Small intestine (tissue), 7 donors: Measurements from ENCODE around the gene BCL11A. TPM values are rescaled to one million over a fixed set of nuclear protein-coding genes. Genes with fewer than 3 reads are reported as not detected.

Experiments used
- DNase-seq, 2 donors: peaks; one replicate each; pipeline versions ENCODE4 v3.0.0 to v3.0.0-alpha.2; 2013
- FAIRE-seq: peaks from 2 replicates; lab custom pipeline; 2012; peaks lifted over from hg19 to GRCh38; lab: Jason Lieb, UNC
- H3K27ac ChIP-seq, 3 donors: one replicate each; pipeline ENCODE4 v1.5.1; 2013; ENCODE audit warnings: low read length in 2 of 3, mild to moderate bottlenecking in 2 of 3, control low read depth in 1 of 3, inconsistent platforms in 1 of 3, low read depth in 1 of 3, moderate library complexity in 1 of 3
- H3K27me3 ChIP-seq, 3 donors: one replicate each; pipeline ENCODE4 v1.6.1; 2013; ENCODE audit warnings: low read length in 3 of 3, inconsistent platforms in 1 of 3; ENCODE audit not compliant: control insufficient read depth in 3 of 3, insufficient read depth in 3 of 3
- H3K36me3 ChIP-seq, 3 donors: one replicate each; pipeline ENCODE4 v1.6.1; 2013; ENCODE audit warnings: low read length in 3 of 3, inconsistent platforms in 1 of 3, low read depth in 1 of 3, mild to moderate bottlenecking in 1 of 3, moderate library complexity in 1 of 3; ENCODE audit not compliant: control insufficient read depth in 3 of 3, insufficient read depth in 2 of 3
- H3K4me1 ChIP-seq, 3 donors: one replicate each; pipeline ENCODE4 v1.6.1; 2013; ENCODE audit warnings: low read length in 2 of 3, inconsistent platforms in 1 of 3, low read depth in 1 of 3, mild to moderate bottlenecking in 1 of 3, moderate library complexity in 1 of 3; ENCODE audit not compliant: control insufficient read depth in 3 of 3, insufficient read depth in 2 of 3
- H3K4me3 ChIP-seq, 3 donors: one replicate each; pipeline ENCODE4 v1.5.1; 2013; ENCODE audit warnings: low read length in 3 of 3, control low read depth in 1 of 3, inconsistent platforms in 1 of 3, low read depth in 1 of 3, mild to moderate bottlenecking in 1 of 3, moderate library complexity in 1 of 3
- H3K9me3 ChIP-seq, 2 donors: one replicate each; pipeline ENCODE4 v1.6.1; 2013; ENCODE audit warnings: low read depth in 1 of 2, low read length in 1 of 2; ENCODE audit not compliant: control insufficient read depth in 2 of 2, insufficient read depth in 1 of 2
- WGBS, 3 donors: extraction: QIAGEN DNeasy Blood & Tissue Kit; methylation state at CpG; one replicate each; pipeline ENCODE4 v1.1.7; 2013; 5-methylcytosine and 5-hydroxymethylcytosine counted together
- polyA plus RNA-seq, 4 donors: library from polyadenylated mRNA; stranded (reverse) in 3 of 4; unstranded in 1 of 4; fragments of 200-250 nt in 3 of 4; fragments of 120-200 nt in 1 of 4; gene quantifications; one replicate each; pipeline versions ENCODE4 v1.2.1 to v1.2.3, GENCODE V29; 2013
- donor health status: healthy with polysubstance abuse.
- donor health status: control.
- donor health status: control.
- donor health status: Bipolar disorder and iron deficiency.
- donor health status: healthy.

Gene BCL11A
- polyA plus RNA-seq, 4 donors, result 2.2 to 22.5 (median 13.9) TPM

DNA sequence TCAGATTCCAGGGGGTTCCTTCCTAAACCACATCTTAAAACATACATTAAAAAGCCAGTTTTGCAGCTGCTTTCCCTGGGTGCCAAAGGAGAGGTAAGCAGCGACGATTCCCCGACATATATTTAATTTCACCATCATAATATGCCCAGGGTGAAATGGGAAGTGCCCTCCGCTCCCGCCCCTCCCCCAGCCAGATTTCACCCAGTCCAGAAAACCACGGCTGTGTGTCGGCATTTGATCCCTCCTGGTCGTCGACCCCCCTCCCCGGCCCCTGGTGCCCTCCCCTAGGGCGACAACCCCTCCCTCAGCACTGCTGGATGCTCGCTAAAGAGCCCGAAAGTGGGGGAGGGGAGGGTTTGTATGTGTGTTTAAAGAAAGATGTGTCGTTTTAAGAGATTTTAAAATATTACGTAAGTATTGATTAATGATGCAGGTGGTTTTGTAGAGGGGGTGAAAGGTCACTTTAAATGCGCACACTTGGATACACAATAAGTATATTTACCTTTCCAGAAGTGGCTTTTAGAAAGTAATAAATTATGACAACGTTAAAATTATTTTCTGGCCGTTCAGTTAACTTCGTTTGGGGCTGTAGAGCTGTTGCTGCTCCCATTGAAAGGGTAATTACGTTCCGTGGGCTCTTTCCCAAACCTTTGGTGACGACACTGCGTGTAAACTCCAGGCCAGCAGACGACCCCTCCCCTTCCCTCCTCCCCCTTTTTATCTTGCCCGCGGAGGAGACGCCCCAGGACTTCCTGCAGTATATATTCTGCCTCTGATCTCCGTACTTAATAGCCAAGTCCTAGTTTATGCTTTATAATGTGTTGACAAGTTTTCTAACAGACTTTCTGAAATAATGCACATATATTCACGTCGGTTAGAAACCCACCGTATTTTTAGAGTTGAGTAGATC, 3.4 kb upstream of the BCL11A start:
- no peaks in the 10 kb centered on the region for H3K36me3 ChIP-seq
- DNase-seq, result peak in 1 of 2 donors; percentile 75
- WGBS, 3 donors, result 1 to 2% (median 2%) methylated on average over 31 of the region's 31 CpGs
- H3K4me3 ChIP-seq, result peak overlapping the region in 2 of 3 donors; percentile 31 to 44
- peak overlapping the region in 1 of 3 donors; percentile 58 for H3K27ac ChIP-seq
- H3K27me3 ChIP-seq, result peaks cover 0 to 7% (median 4%) of the 10 kb centered on the region in 3 donors
- H3K9me3 ChIP-seq, result no peaks in the 10 kb centered on the region
- FAIRE-seq, result no peak
- peaks cover 0 to 6% (median 0%) of the 10 kb centered on the region in 3 donors for H3K4me1 ChIP-seq

- Histone ChIP-seq H3K4me1 (peaks cover 0 to 6% (median 4%) of the 10 kb centered on the region in 3 donors), H3K9me3 (no peaks in the 10 kb centered on the region), H3K4me3 (peak overlapping the region in 2 of 3 donors; percentile 31 to 44), H3K36me3 (no peaks in the 10 kb centered on the region), H3K27ac (peak overlapping the region in 1 of 3 donors; percentile 97), H3K27me3 (peaks cover 0 to 9% (median 4%) of the 10 kb centered on the region in 3 donors)
- no peak for FAIRE-seq
- WGBS, 3 donors, result 7 to 24% (median 23%) methylated on average over 5 of the region's 5 CpGs
- DNase-seq, result peak in 1 of 2 donors; percentile 46
These were observed 2.7 kb upstream of the BCL11A start for GRCh38 chr2:60556175-60556574.

DNA sequence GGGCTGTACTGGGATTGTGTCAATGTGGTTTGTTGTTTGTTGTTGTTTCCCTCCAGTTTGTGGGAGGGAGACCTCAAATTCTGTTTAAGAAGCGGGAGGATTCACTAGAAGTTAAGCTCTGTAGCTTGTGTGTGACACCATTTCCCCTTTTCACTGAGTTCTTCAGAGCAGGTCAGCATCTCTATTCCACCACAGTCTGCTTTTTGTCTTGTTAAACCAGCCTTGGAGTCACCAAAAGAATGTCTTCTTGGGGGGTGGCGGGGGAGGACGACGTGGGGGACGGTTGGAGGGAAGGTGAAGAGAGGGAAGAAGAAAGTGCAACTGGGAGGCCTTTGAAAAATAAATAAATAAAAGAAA, 2.3 kb upstream of the BCL11A start:
- H3K36me3 ChIP-seq, result no peaks in the 10 kb centered on the region
- H3K9me3 ChIP-seq, result no peaks in the 10 kb centered on the region
- H3K27me3 ChIP-seq, result peaks cover 0 to 9% (median 4%) of the 10 kb centered on the region in 3 donors
- peak overlapping the region in 2 of 3 donors; percentile 2 to 97 for H3K27ac ChIP-seq
- H3K4me1 ChIP-seq, result peaks cover 0 to 6% (median 4%) of the 10 kb centered on the region in 3 donors
- 2 to 12% (median 8%) methylated on average over 5 of the region's 5 CpGs for WGBS, 3 donors
- DNase-seq (no peak), FAIRE-seq (no peak)
- H3K4me3 ChIP-seq, result peak overlapping the region in 2 of 3 donors; percentile 74 to 89

GRCh38 chr2:60555066-60555782, 1.8 kb upstream of the BCL11A start:
- peaks cover 0 to 12% (median 4%) of the 10 kb centered on the region in 3 donors for H3K27me3 ChIP-seq
- peak overlapping the region; percentile 62 to 89 (median 74) for H3K4me3 ChIP-seq
- peak; percentile 83 to 93 for DNase-seq
- FAIRE-seq, result no peak
- peak overlapping the region; percentile 5 to 97 (median 52) for H3K27ac ChIP-seq
- H3K9me3 ChIP-seq, result no peaks in the 10 kb centered on the region
- peaks cover 0 to 6% (median 4%) of the 10 kb centered on the region in 3 donors for H3K4me1 ChIP-seq
- no peaks in the 10 kb centered on the region for H3K36me3 ChIP-seq
- 0 to 1% (median 1%) methylated on average over 41 to 43 of the region's 43 CpGs for WGBS, 3 donors

- H3K4me1 ChIP-seq, result peaks cover 0 to 6% (median 4%) of the 10 kb centered on the region in 3 donors
- FAIRE-seq, result no peak
- DNase-seq, result no peak
These were observed 1.2 kb upstream of the BCL11A start for GRCh38 chr2:60554646-60555065.

GRCh38 chr2:60554074-60554645, 706 bp upstream of the BCL11A start:
- Histone ChIP-seq H3K4me3 (peak overlapping the region; percentile 62 to 89 (median 74)), H3K27ac (peak overlapping the region; percentile 52 to 97 (median 63)), H3K4me1 (peaks cover 0 to 6% (median 4%) of the 10 kb centered on the region in 3 donors), H3K9me3 (no peaks in the 10 kb centered on the region), H3K36me3 (no peaks in the 10 kb centered on the region), H3K27me3 (peaks cover 0 to 12% (median 4%) of the 10 kb centered on the region in 3 donors)
- DNase-seq (peak in 1 of 2 donors; percentile 86), FAIRE-seq (no peak)
- 0 to 1% (median 0%) methylated on average over 54 to 56 of the region's 56 CpGs for WGBS, 3 donors

More at GRCh38 chr2:60554646-60555065, 1.2 kb upstream of the BCL11A start:
- Histone ChIP-seq H3K4me3 (peak overlapping the region; percentile 62 to 89 (median 74)), H3K36me3 (no peaks in the 10 kb centered on the region), H3K27ac (peak overlapping the region; percentile 52 to 97 (median 63)), H3K9me3 (no peaks in the 10 kb centered on the region), H3K27me3 (peaks cover 0 to 12% (median 4%) of the 10 kb centered on the region in 3 donors)
- 0 to 1% (median 0%) methylated on average over 28 of the region's 28 CpGs for WGBS, 3 donors

DNA sequence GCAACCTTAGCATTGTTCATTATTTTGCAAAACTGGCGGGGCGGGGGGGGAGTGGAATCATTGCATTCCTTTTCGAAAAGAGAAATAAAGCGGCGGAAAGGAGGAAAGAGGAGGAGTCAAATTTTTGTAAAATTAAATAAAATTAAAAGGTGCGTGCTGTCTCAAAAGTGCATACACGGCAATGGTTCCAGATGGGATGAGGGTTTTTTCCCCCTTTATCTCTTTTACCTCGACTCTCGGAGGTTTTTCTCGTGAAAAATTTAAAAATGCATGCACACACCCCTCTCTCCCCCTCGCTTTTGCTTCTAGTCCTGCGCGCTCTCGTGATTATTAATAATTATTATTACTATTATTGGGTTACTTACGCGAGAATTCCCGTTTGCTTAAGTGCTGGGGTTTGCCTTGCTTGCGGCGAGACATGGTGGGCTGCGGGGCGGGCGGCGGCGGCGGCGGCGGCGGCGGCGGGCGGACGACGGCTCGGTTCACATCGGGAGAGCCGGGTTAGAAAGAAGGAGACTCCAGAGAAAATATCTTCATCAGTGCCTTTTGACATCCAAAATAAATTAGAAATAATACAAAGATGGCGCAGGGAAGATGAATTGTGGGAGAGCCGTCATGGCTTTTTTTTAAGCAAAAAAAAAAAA, 481 bp downstream of the BCL11A start:
- no peak for FAIRE-seq
- Histone ChIP-seq H3K27me3 (peaks cover 0 to 12% (median 4%) of the 10 kb centered on the region in 3 donors), H3K4me3 (peak overlapping the region; percentile 62 to 89 (median 74)), H3K4me1 (peaks cover 0 to 6% (median 4%) of the 10 kb centered on the region in 3 donors), H3K9me3 (no peaks in the 10 kb centered on the region), H3K36me3 (no peaks in the 10 kb centered on the region), H3K27ac (peak overlapping the region; percentile 74 to 97 (median 79))
- 1 to 2% (median 1%) methylated on average over 38 of the region's 38 CpGs for WGBS, 3 donors
- no peak for DNase-seq
